Activated T-helper 9 cell treated with anti-CD3 and anti-CD28 coated beads, Interleukin-2, amount 50 U/mL, for 16 hours (primary cell): ENCODE data around the gene VAV2.
"Not testable (repeated sequence)": the region's sequence is repeated elsewhere in the genome, so short reads cannot be mapped to it uniquely, and the experiment has no call there.

Experiments
- DNase-seq: peaks from one replicate; pipeline ENCODE4 v3.0.0-alpha.2; 2020; ENCODE audit warnings: low read depth

VAV2 gene

GRCh38 chr9:133767625-133768024, 224.5 kb downstream of the VAV2 start:
- DNase-seq = no peak

- no peak for DNase-seq
These were observed 225.1 kb downstream of the VAV2 start for GRCh38 chr9:133767008-133767407.

- DNase-seq = not testable (repeated sequence)
These were observed 225.9 kb downstream of the VAV2 start for GRCh38 chr9:133766234-133766633.

- DNase-seq = no peak
These were observed 228.6 kb downstream of the VAV2 start for GRCh38 chr9:133763272-133764183.

GRCh38 chr9:133762488-133763271, 229.4 kb downstream of the VAV2 start:
- DNase-seq = no peak

- DNase-seq = no peak
These were observed 230.4 kb downstream of the VAV2 start for GRCh38 chr9:133761641-133762248.

- no peak for DNase-seq
These were observed 231.3 kb downstream of the VAV2 start for GRCh38 chr9:133760713-133761290.

GRCh38 chr9:133759946-133760345, 232.2 kb downstream of the VAV2 start:
- no peak for DNase-seq

- DNase-seq = no peak
These were observed 232.8 kb downstream of the VAV2 start for GRCh38 chr9:133759146-133759900.

GRCh38 chr9:133758228-133758627, 233.9 kb downstream of the VAV2 start:
- DNase-seq = no peak

GRCh38 chr9:133754688-133755227, 237.4 kb downstream of the VAV2 start:
- no peak for DNase-seq

- DNase-seq = no peak
These were observed 237.9 kb downstream of the VAV2 start for GRCh38 chr9:133754187-133754586.

GRCh38 chr9:133752739-133753446, 239.2 kb downstream of the VAV2 start:
- no peak for DNase-seq

GRCh38 chr9:133750982-133751649, 241.0 kb downstream of the VAV2 start:
- DNase-seq = no peak

GRCh38 chr9:133747309-133747708, 244.8 kb downstream of the VAV2 start:
- DNase-seq = no peak

GRCh38 chr9:133744528-133744927, 247.6 kb downstream of the VAV2 start:
- DNase-seq = not testable (repeated sequence)

- DNase-seq = peak; percentile 64
These were observed 249.2 kb downstream of the VAV2 start for GRCh38 chr9:133742849-133743444.

GRCh38 chr9:133742251-133742650, 249.9 kb downstream of the VAV2 start:
- no peak for DNase-seq

GRCh38 chr9:133741716-133742115, 250.4 kb downstream of the VAV2 start:
- DNase-seq = no peak

- no peak for DNase-seq
These were observed 251.2 kb downstream of the VAV2 start for GRCh38 chr9:133740911-133741310.
